ENCODE data around the gene TEAD2. TPM values are rescaled to one million over a fixed set of nuclear protein-coding genes. Genes with fewer than 3 reads are reported as not detected.
A peak's percentile ranks its signal among the peaks of the same experiment; 100 is the strongest.

Gene TEAD2
- total and polyA plus RNA-seq, 10 of the 15 experiments (the other 5 are each of a cell fraction or from before 2014, with no cell fraction given): 0.04 to 0.26 (median 0.11) TPM; not detected in 3

DNA sequence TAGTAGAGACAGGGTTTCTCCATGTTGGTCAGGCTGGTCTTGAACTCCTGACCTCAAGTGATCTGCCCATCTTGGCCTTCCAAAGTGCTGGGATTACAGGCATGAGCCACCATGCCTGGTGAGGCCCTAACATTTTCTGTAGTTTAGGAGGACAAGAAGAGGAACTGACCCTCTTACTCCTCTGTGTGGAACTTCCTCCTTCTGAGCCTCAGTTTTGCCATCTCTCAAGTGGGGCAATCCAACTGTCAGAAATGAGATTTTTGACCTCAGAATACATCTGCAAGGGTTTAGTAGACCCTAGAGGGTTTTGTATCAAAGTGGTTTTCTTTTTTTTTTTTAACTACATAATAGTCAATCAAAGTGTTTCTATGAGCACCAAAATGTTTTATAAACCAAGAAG lies 3.9 kb upstream of the TEAD2 start:
- CTCF ChIA-PET: interaction anchor here (2.0 kb wide), 1 partner anchor 25 kb away, joined by 5 read pairs; no protein-coding TSS in a partner anchor
- intact Hi-C loops (cut with micrococcal nuclease; ENCODE audit: unreplicated experiment) (no loop called here), in situ Hi-C loops (cut with MboI) (no loop called here)
- Histone ChIP-seq H3K4me1 (ENCODE audit: control insufficient read depth, insufficient read depth, low read length) (peaks cover 7% of the 10 kb centered on the region), H3K9ac (ENCODE audit: control insufficient read depth, insufficient read depth, low read length) (no peak overlapping the region), H3K36me3 (ENCODE audit: control insufficient read depth in 2 of 2, insufficient read depth in 2 of 2, low read length in 1 of 2) (no peaks in the 10 kb centered on the region), H3K4me2 (ENCODE audit: control insufficient read depth, insufficient read depth) (no peak overlapping the region), H3K79me2 (ENCODE audit: control insufficient read depth, insufficient read depth, low read length) (no peaks in the 10 kb centered on the region), H2AFZ (ENCODE audit: control insufficient read depth, low read depth, low read length) (no peak overlapping the region), H3K4me3 (no peak overlapping the region), H3K27me3 (replicated peaks in 1 of 2; ENCODE audit: control insufficient read depth in 2 of 2, insufficient read depth in 2 of 2, low read length in 1 of 2) (peaks cover 12 to 15% of the 10 kb centered on the region in 2 experiments; a peak in 3 of 4 replicates), H3K9me3 (replicated peaks; ENCODE audit: control insufficient read depth, insufficient read depth, low read length) (peaks cover 10% of the 10 kb centered on the region; the same call in 2 of the 3 replicates), H4K20me1 (ENCODE audit: control insufficient read depth, insufficient read depth) (no peaks in the 10 kb centered on the region), H3K27ac (ENCODE audit: control insufficient read depth, insufficient read depth) (no peak overlapping the region)
- TF ChIP-seq MYC (IDR thresholded peaks at IDR 0.05; ENCODE audit: insufficient read depth, insufficient read length, insufficient replicate concordance, low read length, severe bottlenecking) (no peak), SPI1 (IDR thresholded peaks at IDR 0.05; ENCODE audit: borderline replicate concordance, insufficient read depth, low read depth, low read length) (peak; percentile 12; the same call in 1 of the 2 replicates), SMAD5 (IDR thresholded peaks at IDR 0.05; ENCODE audit: low read depth) (no peak), TAF1 (IDR thresholded peaks at IDR 0.05; ENCODE audit: borderline replicate concordance, low read depth, low read length) (no peak), FOXK2 (IDR thresholded peaks at IDR 0.05) (no peak)
- TF ChIP-seq, protein P1, sequence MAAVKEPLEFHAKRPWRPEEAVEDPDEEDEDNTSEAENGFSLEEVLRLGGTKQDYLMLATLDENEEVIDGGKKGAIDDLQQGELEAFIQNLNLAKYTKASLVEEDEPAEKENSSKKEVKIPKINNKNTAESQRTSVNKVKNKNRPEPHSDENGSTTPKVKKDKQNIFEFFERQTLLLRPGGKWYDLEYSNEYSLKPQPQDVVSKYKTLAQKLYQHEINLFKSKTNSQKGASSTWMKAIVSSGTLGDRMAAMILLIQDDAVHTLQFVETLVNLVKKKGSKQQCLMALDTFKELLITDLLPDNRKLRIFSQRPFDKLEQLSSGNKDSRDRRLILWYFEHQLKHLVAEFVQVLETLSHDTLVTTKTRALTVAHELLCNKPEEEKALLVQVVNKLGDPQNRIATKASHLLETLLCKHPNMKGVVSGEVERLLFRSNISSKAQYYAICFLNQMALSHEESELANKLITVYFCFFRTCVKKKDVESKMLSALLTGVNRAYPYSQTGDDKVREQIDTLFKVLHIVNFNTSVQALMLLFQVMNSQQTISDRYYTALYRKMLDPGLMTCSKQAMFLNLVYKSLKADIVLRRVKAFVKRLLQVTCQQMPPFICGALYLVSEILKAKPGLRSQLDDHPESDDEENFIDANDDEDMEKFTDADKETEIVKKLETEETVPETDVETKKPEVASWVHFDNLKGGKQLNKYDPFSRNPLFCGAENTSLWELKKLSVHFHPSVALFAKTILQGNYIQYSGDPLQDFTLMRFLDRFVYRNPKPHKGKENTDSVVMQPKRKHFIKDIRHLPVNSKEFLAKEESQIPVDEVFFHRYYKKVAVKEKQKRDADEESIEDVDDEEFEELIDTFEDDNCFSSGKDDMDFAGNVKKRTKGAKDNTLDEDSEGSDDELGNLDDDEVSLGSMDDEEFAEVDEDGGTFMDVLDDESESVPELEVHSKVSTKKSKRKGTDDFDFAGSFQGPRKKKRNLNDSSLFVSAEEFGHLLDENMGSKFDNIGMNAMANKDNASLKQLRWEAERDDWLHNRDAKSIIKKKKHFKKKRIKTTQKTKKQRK (IDR thresholded peaks at IDR 0.05; ENCODE audit: low read depth, low read length): no peak
- no peak for DNase-seq (ENCODE audit: low read depth, low spot score)
- POLR2A ChIA-PET: interaction anchor here (0.9 to 1.7 kb wide), 2 partner anchors 11 to 12 kb away, joined by 3 to 5 read pairs; no protein-coding TSS in a partner anchor
- no peak for FAIRE-seq
- ATAC-seq: no peak
- BruUV-seq (replicated peaks): no TSS peak
- SMC1A ChIA-PET (ENCODE audit: uncharacterized antibody, unreplicated experiment): no interaction called here
- RAD21 ChIA-PET (ENCODE audit: unreplicated experiment): no interaction called here
